Fibroblast of skin of abdomen (primary cell): Measurements from ENCODE around the gene FBH1.

Experiments
- DNase-seq: peaks from one replicate; pipeline ENCODE4 v3.0.0-alpha.2; 2013

Gene FBH1

DNA sequence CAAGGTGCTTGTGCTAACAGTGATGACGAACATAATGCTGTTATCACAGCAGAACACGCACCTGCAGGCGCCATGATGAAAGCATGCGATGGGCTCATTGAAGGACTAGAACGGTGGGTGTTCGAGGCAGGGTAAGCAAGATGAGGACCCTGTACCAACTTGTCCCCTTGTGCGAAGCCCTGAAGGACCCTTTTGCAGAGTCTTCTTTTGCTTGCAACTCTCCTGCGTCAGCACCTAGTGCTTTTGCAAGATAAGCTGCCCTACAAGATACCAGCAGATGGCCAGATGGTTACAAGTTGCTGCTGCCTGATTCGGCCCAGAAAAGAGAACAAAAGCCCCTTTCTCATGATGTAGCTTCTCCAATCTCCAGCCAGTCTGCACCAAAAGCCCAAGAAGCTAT lies 91.5 kb downstream of the FBH1 start:
- no peak for DNase-seq

DNA sequence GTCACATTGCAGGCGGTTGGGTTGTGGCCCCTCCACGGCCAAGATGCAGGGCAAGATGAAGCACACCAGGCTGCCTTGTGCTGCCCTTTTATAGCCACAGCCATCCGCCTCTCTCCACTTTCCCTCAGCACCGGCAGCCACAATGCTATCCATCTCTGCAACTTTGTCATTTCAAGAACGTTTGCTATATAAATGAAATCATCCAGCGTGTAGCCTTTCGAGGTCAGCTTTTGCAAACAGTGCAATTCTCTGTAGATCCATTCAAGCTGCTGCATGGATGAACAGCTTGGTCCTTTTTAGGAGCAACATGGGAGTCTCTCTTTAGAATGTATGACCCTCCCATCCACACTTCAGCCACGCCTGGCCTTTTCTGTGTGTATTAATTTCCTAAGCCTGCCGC lies 93.7 kb downstream of the FBH1 start:
- DNase-seq, result no peak

DNA sequence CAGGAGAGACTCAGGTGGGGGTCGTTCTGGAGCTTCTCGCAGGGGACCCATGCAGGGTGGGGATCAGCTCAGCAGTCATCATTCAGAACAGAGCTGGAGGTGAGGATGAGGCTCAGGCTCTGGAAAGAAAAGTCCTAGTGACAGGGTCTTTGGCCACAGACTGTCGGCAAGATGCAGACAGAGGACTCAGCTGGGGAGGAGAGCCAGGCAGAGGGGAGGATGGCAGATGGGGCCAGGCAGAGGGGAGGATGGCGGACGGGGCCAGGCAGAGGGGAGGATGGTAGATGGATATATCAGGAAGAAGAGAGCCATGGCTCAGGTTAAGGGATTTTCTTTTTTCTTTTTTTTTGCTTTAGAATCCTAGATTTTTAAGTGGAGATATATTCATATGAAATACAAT lies 95.0 kb downstream of the FBH1 start:
- DNase-seq, result no peak
